ENCODE results near the gene LAMA1. TPM values are rescaled to one million over a fixed set of nuclear protein-coding genes. Genes with fewer than 3 reads are reported as not detected.

The LAMA1 gene
- total and polyA plus RNA-seq, 10 donors, result 0.20 to 2.3 (median 0.63) TPM

DNA sequence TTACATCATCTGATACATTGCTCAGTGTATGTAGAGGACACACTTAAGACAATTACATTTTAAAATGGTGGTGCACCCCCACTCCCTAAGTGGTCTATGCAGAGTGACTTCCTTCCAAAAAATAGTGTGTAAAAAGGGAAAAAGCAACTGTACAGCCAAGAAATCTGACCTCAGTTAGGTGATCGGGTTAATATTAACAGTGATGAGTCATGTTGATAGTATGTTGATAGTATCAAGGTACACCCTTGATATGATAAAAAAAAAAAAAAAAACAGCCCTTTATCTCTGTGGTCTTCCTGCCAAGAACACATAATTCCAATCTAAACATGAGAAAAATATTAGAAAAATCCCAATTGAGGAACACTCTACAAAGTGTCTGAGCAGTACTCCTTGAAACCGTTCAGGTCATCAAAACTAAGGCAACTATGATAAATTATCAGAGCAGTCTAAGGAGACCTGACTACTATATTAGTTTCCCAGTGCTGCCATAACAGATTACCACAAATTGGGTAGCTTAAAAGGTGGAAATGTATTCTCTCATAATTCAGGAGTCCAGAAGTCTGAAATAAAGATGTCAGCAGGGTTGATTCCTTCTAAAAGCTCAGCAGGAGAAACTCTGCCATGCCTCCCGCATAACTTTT lies 216.2 kb downstream of the LAMA1 start:
- Histone ChIP-seq H3K27ac (peak overlapping the region in 2 of 8 donors; percentile 14 to 29), H3K4me1 (no peaks in the 10 kb centered on the region), H3K4me3 (no peak overlapping the region), H3K9me3 (peaks cover 0 to 29% (median 24%) of the 10 kb centered on the region in 8 donors), H3K27me3 (replicated peaks in 1 of 7) (no peaks in the 10 kb centered on the region), H3K36me3 (peaks cover 0 to 31% (median 4%) of the 10 kb centered on the region in 6 donors)
- intact Hi-C loops (cut with DNase I; ENCODE audit: low total_unique reads), result no loop called here
- no peak for DNase-seq
- TF ChIP-seq POLR2AphosphoS5 (IDR thresholded peaks at IDR 0.05), result no peak
- no peak for TF ChIP-seq POLR2A (IDR thresholded peaks at IDR 0.05)
- no peak for TF ChIP-seq CTCF (IDR thresholded peaks at IDR 0.05 in 8 of 11, conservative IDR thresholded peaks at IDR 0.05 in 3 of 11)
- WGBS, 5 donors, result 70 to 83% (median 76%) methylated on average over 3 of the region's 3 CpGs

DNA sequence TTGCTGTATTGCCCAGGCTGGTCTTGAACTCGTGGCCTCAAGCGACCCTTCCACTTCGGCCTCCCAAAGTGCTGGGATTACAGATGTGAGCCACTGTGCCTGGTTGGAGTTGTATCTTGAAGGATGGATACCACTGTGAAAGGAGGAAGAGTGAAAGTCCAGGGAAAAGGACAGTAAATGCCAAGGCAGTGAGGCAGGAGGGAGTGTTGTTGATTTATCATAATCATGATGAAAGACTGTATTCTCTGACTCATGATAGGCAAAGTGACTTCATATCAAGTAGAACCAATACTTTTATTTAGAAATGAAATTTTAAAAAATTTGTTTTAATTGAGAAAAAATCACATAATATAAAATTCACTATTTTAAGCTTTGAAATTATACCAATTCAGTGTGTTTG lies 225.8 kb downstream of the LAMA1 start:
- no peak overlapping the region for H3K27ac ChIP-seq
- H3K36me3 ChIP-seq, result peaks cover 0 to 40% (median 6%) of the 10 kb centered on the region in 6 donors
- no peaks in the 10 kb centered on the region for H3K9me3 ChIP-seq
- no peaks in the 10 kb centered on the region for H3K4me1 ChIP-seq
- intact Hi-C loops (cut with DNase I; ENCODE audit: low total_unique reads), result no loop called here
- H3K4me3 ChIP-seq, result no peak overlapping the region
- 65 to 96% (median 91%) methylated on average over 3 of the region's 3 CpGs for WGBS, 5 donors
- TF ChIP-seq POLR2A (IDR thresholded peaks at IDR 0.05) (no peak), CTCF (IDR thresholded peaks at IDR 0.05 in 8 of 11, conservative IDR thresholded peaks at IDR 0.05 in 3 of 11) (no peak), POLR2AphosphoS5 (IDR thresholded peaks at IDR 0.05) (no peak)
- H3K27me3 ChIP-seq (replicated peaks in 1 of 7), result no peaks in the 10 kb centered on the region
- DNase-seq, result no peak

Small RNAs within 50 kb of the gene (small RNA-seq; reads per million reads assigned to genes)
- 0 reads per million in 4 donors for gene RNU6-916P

Other genes with a start within 250 kb of the LAMA1 start
- gene LRRC30, start 113.3 kb upstream of the LAMA1 start, total RNA-seq, result not detected
- not detected for gene LRRC30, start 113.3 kb upstream of the LAMA1 start, polyA plus RNA-seq